Breast epithelium (tissue), 3 donors: ENCODE measurements around the gene PRIMA1.

Experiments
- POLR2A ChIP-seq: fragments of 450-650 bp; IDR thresholded peaks from one replicate; pipeline ENCODE4 v1.6.1; 2016; ENCODE audit warnings: antibody characterized with exemption, mild to moderate bottlenecking, moderate library complexity
- TF ChIP-seq, protein P1 (sequence below), 3 donors: fragments of 450-650 bp; IDR thresholded peaks; one replicate each; pipeline ENCODE4 v1.5.1; 2016 to 2017; ENCODE audit warnings: antibody characterized with exemption in 3 of 3, mild to moderate bottlenecking in 3 of 3, moderate library complexity in 3 of 3

DNA sequence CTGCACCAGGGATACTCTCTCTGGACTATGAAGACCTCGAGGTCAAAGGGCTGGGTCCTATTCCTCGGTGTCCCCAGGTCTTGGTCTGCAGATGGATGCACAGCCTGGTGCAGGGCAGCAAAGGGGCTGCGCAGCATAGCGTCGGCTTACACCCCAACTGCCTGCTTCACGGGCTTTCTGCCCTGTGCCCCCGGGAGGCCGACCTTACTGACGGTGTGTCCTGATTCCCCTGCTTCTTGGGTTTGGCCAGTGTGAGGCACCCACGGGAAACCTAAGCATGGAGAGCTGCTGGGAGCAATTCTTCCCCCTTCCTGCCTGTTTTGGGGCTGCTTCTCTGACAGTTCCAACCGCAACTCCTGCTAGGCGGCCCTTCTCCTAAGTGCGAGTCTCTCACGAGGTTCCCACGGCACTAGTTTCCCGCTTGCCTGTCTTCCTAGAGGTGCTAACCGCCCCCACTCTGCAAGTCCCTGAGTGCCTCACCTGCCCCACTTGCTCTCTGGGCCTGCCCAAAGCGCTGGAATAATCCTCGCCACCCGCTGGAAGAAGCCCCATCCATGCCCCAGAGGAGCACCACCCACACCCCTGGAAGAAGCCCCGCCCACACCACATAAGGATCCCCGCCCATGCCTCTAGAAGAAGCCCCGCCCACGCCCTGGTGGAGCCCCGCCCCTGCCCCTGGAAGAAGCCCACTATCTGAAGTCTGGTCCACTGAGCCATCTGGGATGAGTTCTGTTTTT is 54.0 kb downstream of the PRIMA1 start:
- TF ChIP-seq, protein P1, sequence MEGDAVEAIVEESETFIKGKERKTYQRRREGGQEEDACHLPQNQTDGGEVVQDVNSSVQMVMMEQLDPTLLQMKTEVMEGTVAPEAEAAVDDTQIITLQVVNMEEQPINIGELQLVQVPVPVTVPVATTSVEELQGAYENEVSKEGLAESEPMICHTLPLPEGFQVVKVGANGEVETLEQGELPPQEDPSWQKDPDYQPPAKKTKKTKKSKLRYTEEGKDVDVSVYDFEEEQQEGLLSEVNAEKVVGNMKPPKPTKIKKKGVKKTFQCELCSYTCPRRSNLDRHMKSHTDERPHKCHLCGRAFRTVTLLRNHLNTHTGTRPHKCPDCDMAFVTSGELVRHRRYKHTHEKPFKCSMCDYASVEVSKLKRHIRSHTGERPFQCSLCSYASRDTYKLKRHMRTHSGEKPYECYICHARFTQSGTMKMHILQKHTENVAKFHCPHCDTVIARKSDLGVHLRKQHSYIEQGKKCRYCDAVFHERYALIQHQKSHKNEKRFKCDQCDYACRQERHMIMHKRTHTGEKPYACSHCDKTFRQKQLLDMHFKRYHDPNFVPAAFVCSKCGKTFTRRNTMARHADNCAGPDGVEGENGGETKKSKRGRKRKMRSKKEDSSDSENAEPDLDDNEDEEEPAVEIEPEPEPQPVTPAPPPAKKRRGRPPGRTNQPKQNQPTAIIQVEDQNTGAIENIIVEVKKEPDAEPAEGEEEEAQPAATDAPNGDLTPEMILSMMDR (IDR thresholded peaks at IDR 0.05) = no peak
- TF ChIP-seq POLR2A = no peak
